Measurements from ENCODE around the gene TOP2B.

TOP2B gene

DNA sequence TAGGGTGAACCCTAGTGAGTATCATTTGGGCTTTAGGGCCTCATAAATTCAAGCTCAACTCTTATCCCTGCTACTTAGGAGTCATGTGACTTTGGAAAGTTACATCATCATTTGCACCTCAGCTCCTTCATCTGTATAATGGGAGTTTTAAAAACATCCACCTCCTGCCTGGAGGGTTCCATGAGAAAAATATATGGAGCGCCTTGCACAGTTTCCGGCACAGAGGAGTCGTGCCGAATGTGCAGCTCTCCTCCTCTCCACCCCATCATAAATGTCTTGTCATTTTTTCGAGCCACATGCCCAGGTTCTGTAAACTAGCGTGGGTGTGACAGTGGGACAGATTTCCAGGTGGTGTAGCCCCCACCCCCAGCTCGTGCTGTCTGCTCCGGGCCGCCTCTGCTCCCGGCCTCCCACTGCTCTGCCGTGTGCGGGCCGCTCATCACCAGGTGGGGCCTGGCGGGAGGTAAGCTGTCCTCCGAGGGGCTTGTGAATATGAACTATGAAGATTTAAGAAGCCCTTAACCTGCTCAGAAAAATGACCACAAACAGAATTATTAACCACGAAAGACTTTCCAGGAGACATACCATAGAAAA, 90.4 kb downstream of the TOP2B start:
- Mint-ChIP-seq H3K36me3 (ENCODE audit: low read depth) (no peaks in the 10 kb centered on the region), H3K4me1 (ENCODE audit: low read depth) (no peaks in the 10 kb centered on the region), H3K27me3 (ENCODE audit: low read depth) (no peaks in the 10 kb centered on the region), H3K27ac (no peak overlapping the region), H3K9me3 (no peaks in the 10 kb centered on the region), H3K4me3 (no peak overlapping the region)

DNA sequence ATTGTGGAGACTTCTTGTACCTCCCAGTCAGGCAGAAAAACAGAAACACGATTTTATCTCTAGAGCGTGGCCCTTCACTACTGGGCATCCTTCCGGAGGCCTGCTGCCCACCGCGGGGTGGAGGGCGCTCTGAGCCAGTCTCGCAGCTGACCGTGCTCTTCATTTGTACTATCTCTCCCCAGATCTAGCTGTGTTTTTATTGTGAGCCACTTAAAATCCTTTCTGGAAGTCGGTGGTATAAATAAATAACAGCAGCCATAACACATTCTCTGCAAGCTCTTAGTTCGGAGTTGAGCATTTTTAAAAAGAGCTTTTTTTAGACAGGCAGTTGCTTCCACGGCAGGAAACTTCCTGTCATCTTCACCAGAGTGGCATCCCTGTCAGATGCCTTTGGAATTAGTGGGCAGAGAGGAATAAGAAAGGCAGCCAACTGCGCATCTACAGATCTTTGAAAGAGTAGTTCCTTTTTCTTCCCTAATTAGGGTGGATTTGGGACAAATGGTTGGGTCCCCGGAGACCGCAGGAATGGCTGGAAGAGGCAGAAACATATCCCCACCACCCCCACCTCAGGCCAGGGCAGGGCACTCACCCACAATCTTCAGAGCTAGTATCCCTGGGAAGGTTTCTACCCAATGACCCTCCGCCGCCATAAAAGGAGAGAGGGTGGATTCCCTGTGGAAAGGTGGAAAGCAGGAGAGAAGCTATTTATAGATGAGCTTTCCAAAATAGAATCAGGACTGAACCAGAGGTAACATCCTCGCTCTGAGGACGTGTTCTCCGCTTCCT, 91.1 kb downstream of the TOP2B start:
- Mint-ChIP-seq H3K27me3 (ENCODE audit: low read depth) (no peaks in the 10 kb centered on the region), H3K27ac (no peak overlapping the region), H3K36me3 (ENCODE audit: low read depth) (no peaks in the 10 kb centered on the region)

GRCh38 chr3:25572919-25573385, 91.8 kb downstream of the TOP2B start:
- H3K9me3 Mint-ChIP-seq = no peaks in the 10 kb centered on the region
- no peaks in the 10 kb centered on the region for H3K4me1 Mint-ChIP-seq (ENCODE audit: low read depth)
- H3K4me3 Mint-ChIP-seq = no peak overlapping the region
- H3K36me3 Mint-ChIP-seq (ENCODE audit: low read depth) = no peaks in the 10 kb centered on the region
- H3K27me3 Mint-ChIP-seq (ENCODE audit: low read depth) = no peaks in the 10 kb centered on the region
- no peak overlapping the region for H3K27ac Mint-ChIP-seq

More for the DNA sequence above, 91.1 kb downstream of the TOP2B start:
- Mint-ChIP-seq H3K4me1 (ENCODE audit: low read depth) (no peaks in the 10 kb centered on the region), H3K4me3 (no peak overlapping the region), H3K9me3 (no peaks in the 10 kb centered on the region)

GRCh38 chr3:25572336-25572735, 92.4 kb downstream of the TOP2B start:
- no peaks in the 10 kb centered on the region for H3K27me3 Mint-ChIP-seq (ENCODE audit: low read depth)
- no peaks in the 10 kb centered on the region for H3K4me1 Mint-ChIP-seq (ENCODE audit: low read depth)
- H3K4me3 Mint-ChIP-seq = no peak overlapping the region
- no peak overlapping the region for H3K27ac Mint-ChIP-seq
- H3K9me3 Mint-ChIP-seq = no peaks in the 10 kb centered on the region
- H3K36me3 Mint-ChIP-seq (ENCODE audit: low read depth) = no peaks in the 10 kb centered on the region

- H3K36me3 Mint-ChIP-seq (ENCODE audit: low read depth) = no peaks in the 10 kb centered on the region
- H3K9me3 Mint-ChIP-seq = no peaks in the 10 kb centered on the region
- H3K27ac Mint-ChIP-seq = no peak overlapping the region
- no peaks in the 10 kb centered on the region for H3K27me3 Mint-ChIP-seq (ENCODE audit: low read depth)
- no peaks in the 10 kb centered on the region for H3K4me1 Mint-ChIP-seq (ENCODE audit: low read depth)
- H3K4me3 Mint-ChIP-seq = no peak overlapping the region
These were observed 93.4 kb downstream of the TOP2B start for GRCh38 chr3:25571285-25571684.

GRCh38 chr3:25568525-25569078, 96.1 kb downstream of the TOP2B start:
- Mint-ChIP-seq H3K9me3 (no peaks in the 10 kb centered on the region), H3K27me3 (ENCODE audit: low read depth) (no peaks in the 10 kb centered on the region), H3K4me1 (ENCODE audit: low read depth) (no peaks in the 10 kb centered on the region), H3K36me3 (ENCODE audit: low read depth) (no peaks in the 10 kb centered on the region), H3K27ac (no peak overlapping the region), H3K4me3 (no peak overlapping the region)

- Mint-ChIP-seq H3K4me1 (ENCODE audit: low read depth) (no peaks in the 10 kb centered on the region), H3K27me3 (ENCODE audit: low read depth) (no peaks in the 10 kb centered on the region), H3K4me3 (no peak overlapping the region), H3K36me3 (ENCODE audit: low read depth) (no peaks in the 10 kb centered on the region), H3K27ac (no peak overlapping the region), H3K9me3 (no peaks in the 10 kb centered on the region)
These were observed 96.7 kb downstream of the TOP2B start for GRCh38 chr3:25567806-25568524.

GRCh38 chr3:25567388-25567787, 97.3 kb downstream of the TOP2B start:
- Mint-ChIP-seq H3K36me3 (ENCODE audit: low read depth) (no peaks in the 10 kb centered on the region), H3K27ac (no peak overlapping the region), H3K27me3 (ENCODE audit: low read depth) (no peaks in the 10 kb centered on the region), H3K4me1 (ENCODE audit: low read depth) (no peaks in the 10 kb centered on the region), H3K9me3 (no peaks in the 10 kb centered on the region), H3K4me3 (no peak overlapping the region)

- no peaks in the 10 kb centered on the region for H3K4me1 Mint-ChIP-seq (ENCODE audit: low read depth)
These were observed 98.3 kb downstream of the TOP2B start for GRCh38 chr3:25566358-25566920.

GRCh38 chr3:25565807-25566206, 98.9 kb downstream of the TOP2B start:
- H3K27ac Mint-ChIP-seq = no peak overlapping the region
- no peaks in the 10 kb centered on the region for H3K27me3 Mint-ChIP-seq (ENCODE audit: low read depth)
- H3K9me3 Mint-ChIP-seq = no peaks in the 10 kb centered on the region
- H3K4me1 Mint-ChIP-seq (ENCODE audit: low read depth) = no peaks in the 10 kb centered on the region
- H3K36me3 Mint-ChIP-seq (ENCODE audit: low read depth) = no peaks in the 10 kb centered on the region
- no peak overlapping the region for H3K4me3 Mint-ChIP-seq

More at GRCh38 chr3:25566358-25566920, 98.3 kb downstream of the TOP2B start:
- H3K9me3 Mint-ChIP-seq = no peaks in the 10 kb centered on the region
- no peaks in the 10 kb centered on the region for H3K27me3 Mint-ChIP-seq (ENCODE audit: low read depth)
- H3K4me3 Mint-ChIP-seq = no peak overlapping the region
- H3K36me3 Mint-ChIP-seq (ENCODE audit: low read depth) = no peaks in the 10 kb centered on the region
- H3K27ac Mint-ChIP-seq = no peak overlapping the region

- H3K27ac Mint-ChIP-seq = no peak overlapping the region
- no peaks in the 10 kb centered on the region for H3K27me3 Mint-ChIP-seq (ENCODE audit: low read depth)
- no peaks in the 10 kb centered on the region for H3K36me3 Mint-ChIP-seq (ENCODE audit: low read depth)
- no peaks in the 10 kb centered on the region for H3K9me3 Mint-ChIP-seq
- H3K4me1 Mint-ChIP-seq (ENCODE audit: low read depth) = no peaks in the 10 kb centered on the region
- H3K4me3 Mint-ChIP-seq = no peak overlapping the region
These were observed 100.6 kb downstream of the TOP2B start for GRCh38 chr3:25564075-25564474.

GRCh38 chr3:25563601-25564000, 101.1 kb downstream of the TOP2B start:
- Mint-ChIP-seq H3K4me3 (no peak overlapping the region), H3K4me1 (ENCODE audit: low read depth) (no peaks in the 10 kb centered on the region), H3K36me3 (ENCODE audit: low read depth) (no peaks in the 10 kb centered on the region)

GRCh38 chr3:25558796-25559195, 105.9 kb downstream of the TOP2B start:
- Mint-ChIP-seq H3K9me3 (no peaks in the 10 kb centered on the region), H3K36me3 (ENCODE audit: low read depth) (no peaks in the 10 kb centered on the region), H3K4me1 (ENCODE audit: low read depth) (no peaks in the 10 kb centered on the region)

More at GRCh38 chr3:25563601-25564000, 101.1 kb downstream of the TOP2B start:
- H3K27me3 Mint-ChIP-seq (ENCODE audit: low read depth) = no peaks in the 10 kb centered on the region
- no peak overlapping the region for H3K27ac Mint-ChIP-seq
- no peaks in the 10 kb centered on the region for H3K9me3 Mint-ChIP-seq

GRCh38 chr3:25558121-25558520, 106.6 kb downstream of the TOP2B start:
- no peaks in the 10 kb centered on the region for H3K36me3 Mint-ChIP-seq (ENCODE audit: low read depth)
- no peaks in the 10 kb centered on the region for H3K4me1 Mint-ChIP-seq (ENCODE audit: low read depth)
- H3K9me3 Mint-ChIP-seq = no peaks in the 10 kb centered on the region
- H3K27me3 Mint-ChIP-seq (ENCODE audit: low read depth) = no peaks in the 10 kb centered on the region
- no peak overlapping the region for H3K27ac Mint-ChIP-seq
- H3K4me3 Mint-ChIP-seq = no peak overlapping the region

More at GRCh38 chr3:25558796-25559195, 105.9 kb downstream of the TOP2B start:
- Mint-ChIP-seq H3K4me3 (no peak overlapping the region), H3K27ac (no peak overlapping the region), H3K27me3 (ENCODE audit: low read depth) (no peaks in the 10 kb centered on the region)
